ENCODE results near the gene ROBO1. TPM values are rescaled to one million over a fixed set of nuclear protein-coding genes. Genes with fewer than 3 reads are reported as not detected.

ROBO1 gene
- total RNA-seq, 1 donor from 2014 or later = 78.0 TPM

- Mint-ChIP-seq H3K27me3 (no peaks in the 10 kb centered on the region), H3K9me3 (ENCODE audit: low read depth) (no peaks in the 10 kb centered on the region)
Measured at GRCh38 chr3:79586232-79586631, 181.6 kb downstream of the ROBO1 start.

GRCh38 chr3:79572930-79573329 is 194.9 kb downstream of the ROBO1 start:
- H3K4me3 Mint-ChIP-seq (ENCODE audit: low read depth) = no peak overlapping the region
- no peaks in the 10 kb centered on the region for H3K36me3 Mint-ChIP-seq (ENCODE audit: insufficient read depth)
- H3K27me3 Mint-ChIP-seq = no peaks in the 10 kb centered on the region
- H3K27ac Mint-ChIP-seq = no peak overlapping the region
- peaks cover 4% of the 10 kb centered on the region for H3K4me1 Mint-ChIP-seq (ENCODE audit: low read depth)
- no peak for DNase-seq (ENCODE audit: low spot score, unreplicated experiment)
- no peaks in the 10 kb centered on the region for H3K9me3 Mint-ChIP-seq (ENCODE audit: low read depth)
- TF ChIP-seq, protein P1, sequence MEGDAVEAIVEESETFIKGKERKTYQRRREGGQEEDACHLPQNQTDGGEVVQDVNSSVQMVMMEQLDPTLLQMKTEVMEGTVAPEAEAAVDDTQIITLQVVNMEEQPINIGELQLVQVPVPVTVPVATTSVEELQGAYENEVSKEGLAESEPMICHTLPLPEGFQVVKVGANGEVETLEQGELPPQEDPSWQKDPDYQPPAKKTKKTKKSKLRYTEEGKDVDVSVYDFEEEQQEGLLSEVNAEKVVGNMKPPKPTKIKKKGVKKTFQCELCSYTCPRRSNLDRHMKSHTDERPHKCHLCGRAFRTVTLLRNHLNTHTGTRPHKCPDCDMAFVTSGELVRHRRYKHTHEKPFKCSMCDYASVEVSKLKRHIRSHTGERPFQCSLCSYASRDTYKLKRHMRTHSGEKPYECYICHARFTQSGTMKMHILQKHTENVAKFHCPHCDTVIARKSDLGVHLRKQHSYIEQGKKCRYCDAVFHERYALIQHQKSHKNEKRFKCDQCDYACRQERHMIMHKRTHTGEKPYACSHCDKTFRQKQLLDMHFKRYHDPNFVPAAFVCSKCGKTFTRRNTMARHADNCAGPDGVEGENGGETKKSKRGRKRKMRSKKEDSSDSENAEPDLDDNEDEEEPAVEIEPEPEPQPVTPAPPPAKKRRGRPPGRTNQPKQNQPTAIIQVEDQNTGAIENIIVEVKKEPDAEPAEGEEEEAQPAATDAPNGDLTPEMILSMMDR (IDR thresholded peaks at IDR 0.05; ENCODE audit: unreplicated experiment) = no peak

More at GRCh38 chr3:79586232-79586631, 181.6 kb downstream of the ROBO1 start:
- H3K4me3 Mint-ChIP-seq (ENCODE audit: low read depth) = no peak overlapping the region
- peaks cover 14% of the 10 kb centered on the region for H3K4me1 Mint-ChIP-seq (ENCODE audit: low read depth)
- no peak for DNase-seq (ENCODE audit: low spot score, unreplicated experiment)
- TF ChIP-seq, protein P1 (IDR thresholded peaks at IDR 0.05; ENCODE audit: unreplicated experiment) = no peak
- H3K36me3 Mint-ChIP-seq (ENCODE audit: insufficient read depth) = no peaks in the 10 kb centered on the region
- no peak overlapping the region for H3K27ac Mint-ChIP-seq

- H3K4me3 Mint-ChIP-seq (ENCODE audit: low read depth) = no peak overlapping the region
- no peaks in the 10 kb centered on the region for H3K36me3 Mint-ChIP-seq (ENCODE audit: insufficient read depth)
- peaks cover 4% of the 10 kb centered on the region for H3K4me1 Mint-ChIP-seq (ENCODE audit: low read depth)
- no peaks in the 10 kb centered on the region for H3K9me3 Mint-ChIP-seq (ENCODE audit: low read depth)
- no peaks in the 10 kb centered on the region for H3K27me3 Mint-ChIP-seq
- H3K27ac Mint-ChIP-seq = no peak overlapping the region
- TF ChIP-seq, protein P1 (IDR thresholded peaks at IDR 0.05; ENCODE audit: unreplicated experiment) = no peak
- DNase-seq (ENCODE audit: low spot score, unreplicated experiment) = no peak
Measured at GRCh38 chr3:79568938-79569337, 198.9 kb downstream of the ROBO1 start.

- TF ChIP-seq, protein P1 (IDR thresholded peaks at IDR 0.05; ENCODE audit: unreplicated experiment) = no peak
- no peak for DNase-seq (ENCODE audit: low spot score, unreplicated experiment)
- peaks cover 3% of the 10 kb centered on the region for H3K4me1 Mint-ChIP-seq (ENCODE audit: low read depth)
- no peaks in the 10 kb centered on the region for H3K9me3 Mint-ChIP-seq (ENCODE audit: low read depth)
- no peak overlapping the region for H3K4me3 Mint-ChIP-seq (ENCODE audit: low read depth)
- no peak overlapping the region for H3K27ac Mint-ChIP-seq
- no peaks in the 10 kb centered on the region for H3K27me3 Mint-ChIP-seq
- no peaks in the 10 kb centered on the region for H3K36me3 Mint-ChIP-seq (ENCODE audit: insufficient read depth)
Measured at GRCh38 chr3:79564192-79564591, 203.6 kb downstream of the ROBO1 start.

GRCh38 chr3:79560698-79561097 is 207.1 kb downstream of the ROBO1 start:
- Mint-ChIP-seq H3K27ac (no peak overlapping the region), H3K4me3 (ENCODE audit: low read depth) (no peak overlapping the region), H3K36me3 (ENCODE audit: insufficient read depth) (no peaks in the 10 kb centered on the region), H3K4me1 (ENCODE audit: low read depth) (no peaks in the 10 kb centered on the region), H3K27me3 (no peaks in the 10 kb centered on the region), H3K9me3 (ENCODE audit: low read depth) (no peaks in the 10 kb centered on the region)
- TF ChIP-seq, protein P1 (IDR thresholded peaks at IDR 0.05; ENCODE audit: unreplicated experiment) = no peak
- no peak for DNase-seq (ENCODE audit: low spot score, unreplicated experiment)
